Liver (tissue), 3 donors: ENCODE data around the gene C2orf80.

Experiments
- ATF3 ChIP-seq: IDR thresholded peaks from 2 replicates; pipeline ENCODE4 v1.6.1; 2016; ENCODE audit warnings: antibody characterized with exemption
- CTCF ChIP-seq: fragments of 150-350 bp; IDR thresholded peaks from 2 replicates; pipeline ENCODE4 v1.5.1; 2017; ENCODE audit warnings: improper control_type of control experiment, low read depth, low read length; ENCODE audit not compliant: missing input control
- EGR1 ChIP-seq, 2 donors: IDR thresholded peaks; 2 replicates each; pipeline ENCODE4 v1.6.1; 2016 to 2018; ENCODE audit warnings: antibody characterized with exemption in 2 of 2, low read depth in 2 of 2
- FOXA1 ChIP-seq: IDR thresholded peaks from 2 replicates; pipeline ENCODE4 v1.6.1; 2016; ENCODE audit warnings: antibody characterized with exemption
- GABPA ChIP-seq, 2 donors: IDR thresholded peaks in 1 of 2; conservative IDR thresholded peaks in 1 of 2; 2 replicates each; pipeline ENCODE4 v1.6.1; 2016; ENCODE audit warnings: antibody characterized with exemption in 2 of 2, mild to moderate bottlenecking in 1 of 2, moderate library complexity in 1 of 2
- JUND ChIP-seq, 2 donors: IDR thresholded peaks; 2 replicates each; pipeline ENCODE4 v1.6.1; 2016; ENCODE audit warnings: antibody characterized with exemption in 2 of 2
- RAD21 ChIP-seq, 2 donors: IDR thresholded peaks; 2 replicates each; pipeline ENCODE4 v1.6.1; 2016; ENCODE audit warnings: antibody characterized with exemption in 2 of 2, mild to moderate bottlenecking in 2 of 2
- REST ChIP-seq: IDR thresholded peaks from 2 replicates; pipeline ENCODE4 v1.6.1; 2016; ENCODE audit warnings: antibody characterized with exemption, mild to moderate bottlenecking
- RXRA ChIP-seq, 2 donors: IDR thresholded peaks; 2 replicates each; pipeline ENCODE4 v1.6.1; 2017 to 2018; ENCODE audit warnings: antibody characterized with exemption in 2 of 2, mild to moderate bottlenecking in 1 of 2
- SP1 ChIP-seq: IDR thresholded peaks from 2 replicates; pipeline ENCODE4 v1.6.1; 2018; ENCODE audit warnings: antibody characterized with exemption, mild to moderate bottlenecking
- TAF1 ChIP-seq: conservative IDR thresholded peaks from 2 replicates; pipeline ENCODE4 v1.6.1; 2016; ENCODE audit warnings: antibody characterized with exemption, mild to moderate bottlenecking
- YY1 ChIP-seq: IDR thresholded peaks from 2 replicates; pipeline ENCODE4 v1.6.1; 2016; ENCODE audit warnings: antibody characterized with exemption, mild to moderate bottlenecking
- ZBTB33 ChIP-seq: IDR thresholded peaks from 2 replicates; pipeline ENCODE4 v1.6.1; 2016; ENCODE audit warnings: antibody characterized with exemption
- TF ChIP-seq, protein P1 (sequence below): IDR thresholded peaks from 2 replicates; pipeline ENCODE4 v1.6.1; 2016; ENCODE audit warnings: antibody characterized with exemption
- donor health status: healthy.
- donor health status: healthy.

GRCh38 chr2:208142240-208142924, 47.4 kb downstream of the C2orf80 start:
- no peak for TF ChIP-seq ATF3
- no peak for TF ChIP-seq CTCF
- no peak for TF ChIP-seq JUND (IDR thresholded peaks at IDR 0.05)
- TF ChIP-seq GABPA (IDR thresholded peaks at IDR 0.05 in 1 of 2, conservative IDR thresholded peaks at IDR 0.05 in 1 of 2), result no peak
- TF ChIP-seq YY1, result no peak
- TF ChIP-seq RXRA (IDR thresholded peaks at IDR 0.05), result no peak
- no peak for TF ChIP-seq TAF1
- no peak for TF ChIP-seq SP1
- TF ChIP-seq EGR1 (IDR thresholded peaks at IDR 0.05; ENCODE audit: low read depth in 2 of 2), result no peak
- TF ChIP-seq, protein P1, sequence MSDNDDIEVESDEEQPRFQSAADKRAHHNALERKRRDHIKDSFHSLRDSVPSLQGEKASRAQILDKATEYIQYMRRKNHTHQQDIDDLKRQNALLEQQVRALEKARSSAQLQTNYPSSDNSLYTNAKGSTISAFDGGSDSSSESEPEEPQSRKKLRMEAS, result no peak
- no peak for TF ChIP-seq ZBTB33
- no peak for TF ChIP-seq RAD21 (IDR thresholded peaks at IDR 0.05)
- no peak for TF ChIP-seq FOXA1
- TF ChIP-seq REST, result no peak
